RWPE2 (cell line): ENCODE results near the gene MYO1B.

Source experiments
- ATAC-seq: fragments of 200-7000 bp; cut with Tn5 transposase; 3 replicates; pipeline ENCODE4 v1.9.1; 2021; ENCODE audit warnings: low read depth
- DNase-seq: peaks from one replicate; pipeline ENCODE4 v3.0.0-alpha.2; 2020; ENCODE audit warnings: low spot score
- H3K27ac ChIP-seq: fragments of 450-650 bp; 2 replicates; pipeline ENCODE4 v1.5.1; 2017; ENCODE audit warnings: mild to moderate bottlenecking; ENCODE audit not compliant: poor library complexity, severe bottlenecking
- H3K27me3 ChIP-seq: fragments of 250-450 bp; sonication (Bioruptor Pico); 2 replicates; pipeline ENCODE4 v1.5.1; 2021; ENCODE audit warnings: mild to moderate bottlenecking, moderate library complexity; ENCODE audit not compliant: insufficient read depth, poor library complexity, severe bottlenecking
- H3K36me3 ChIP-seq: fragments of 250-450 bp; sonication (Bioruptor Pico); 2 replicates; pipeline ENCODE4 v1.5.1; 2020; ENCODE audit warnings: low read depth, mild to moderate bottlenecking, moderate library complexity
- H3K4me1 ChIP-seq: fragments of 250-450 bp; sonication (Bioruptor Pico); 2 replicates; pipeline ENCODE4 v1.5.1; 2021; ENCODE audit warnings: mild to moderate bottlenecking, moderate library complexity; ENCODE audit not compliant: insufficient read depth, poor library complexity, severe bottlenecking
- H3K4me3 ChIP-seq: fragments of 250-450 bp; sonication (Bioruptor Pico); 2 replicates; pipeline ENCODE4 v1.5.1; 2021; ENCODE audit warnings: mild to moderate bottlenecking, moderate library complexity; ENCODE audit not compliant: severe bottlenecking
- H3K9me3 ChIP-seq: fragments of 250-450 bp; sonication (Bioruptor Pico); 2 replicates; pipeline ENCODE4 v1.5.1; 2021; ENCODE audit warnings: mild to moderate bottlenecking, moderate library complexity; ENCODE audit not compliant: severe bottlenecking
- TF ChIP-seq, protein P1 (sequence below): fragments of 450-650 bp; IDR thresholded peaks from one replicate; pipeline ENCODE4 v1.5.1; 2017; ENCODE audit warnings: mild to moderate bottlenecking, moderate library complexity; ENCODE audit not compliant: poor library complexity, severe bottlenecking

The MYO1B gene

DNA sequence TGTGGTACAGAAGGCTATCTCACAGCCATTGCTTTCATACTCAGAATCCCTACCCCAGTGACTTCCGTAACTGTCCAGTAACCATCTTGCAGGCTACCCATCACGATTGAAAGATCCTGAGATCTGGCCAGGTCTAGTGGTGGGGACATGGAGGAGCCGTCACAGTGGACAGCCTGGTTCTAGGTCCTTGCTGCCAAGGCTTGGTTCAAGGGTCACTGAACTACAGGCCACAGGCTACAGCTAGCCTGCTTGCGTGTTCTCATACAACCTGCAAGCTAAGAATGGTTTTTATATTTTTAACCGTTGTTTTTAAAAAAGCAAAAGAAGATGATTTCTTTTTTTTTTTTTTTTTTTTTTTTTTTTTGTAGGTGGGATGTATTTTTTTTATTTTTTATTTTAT lies 151.6 kb downstream of the MYO1B start:
- DNase-seq = no peak
- H3K36me3 ChIP-seq = peaks cover 78% of the 10 kb centered on the region
- H3K4me3 ChIP-seq = no peak overlapping the region
- no peaks in the 10 kb centered on the region for H3K4me1 ChIP-seq
- no peaks in the 10 kb centered on the region for H3K27me3 ChIP-seq
- H3K27ac ChIP-seq = no peak overlapping the region
- no peak for ATAC-seq
- TF ChIP-seq, protein P1, sequence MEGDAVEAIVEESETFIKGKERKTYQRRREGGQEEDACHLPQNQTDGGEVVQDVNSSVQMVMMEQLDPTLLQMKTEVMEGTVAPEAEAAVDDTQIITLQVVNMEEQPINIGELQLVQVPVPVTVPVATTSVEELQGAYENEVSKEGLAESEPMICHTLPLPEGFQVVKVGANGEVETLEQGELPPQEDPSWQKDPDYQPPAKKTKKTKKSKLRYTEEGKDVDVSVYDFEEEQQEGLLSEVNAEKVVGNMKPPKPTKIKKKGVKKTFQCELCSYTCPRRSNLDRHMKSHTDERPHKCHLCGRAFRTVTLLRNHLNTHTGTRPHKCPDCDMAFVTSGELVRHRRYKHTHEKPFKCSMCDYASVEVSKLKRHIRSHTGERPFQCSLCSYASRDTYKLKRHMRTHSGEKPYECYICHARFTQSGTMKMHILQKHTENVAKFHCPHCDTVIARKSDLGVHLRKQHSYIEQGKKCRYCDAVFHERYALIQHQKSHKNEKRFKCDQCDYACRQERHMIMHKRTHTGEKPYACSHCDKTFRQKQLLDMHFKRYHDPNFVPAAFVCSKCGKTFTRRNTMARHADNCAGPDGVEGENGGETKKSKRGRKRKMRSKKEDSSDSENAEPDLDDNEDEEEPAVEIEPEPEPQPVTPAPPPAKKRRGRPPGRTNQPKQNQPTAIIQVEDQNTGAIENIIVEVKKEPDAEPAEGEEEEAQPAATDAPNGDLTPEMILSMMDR = no peak
- H3K9me3 ChIP-seq = no peaks in the 10 kb centered on the region

DNA sequence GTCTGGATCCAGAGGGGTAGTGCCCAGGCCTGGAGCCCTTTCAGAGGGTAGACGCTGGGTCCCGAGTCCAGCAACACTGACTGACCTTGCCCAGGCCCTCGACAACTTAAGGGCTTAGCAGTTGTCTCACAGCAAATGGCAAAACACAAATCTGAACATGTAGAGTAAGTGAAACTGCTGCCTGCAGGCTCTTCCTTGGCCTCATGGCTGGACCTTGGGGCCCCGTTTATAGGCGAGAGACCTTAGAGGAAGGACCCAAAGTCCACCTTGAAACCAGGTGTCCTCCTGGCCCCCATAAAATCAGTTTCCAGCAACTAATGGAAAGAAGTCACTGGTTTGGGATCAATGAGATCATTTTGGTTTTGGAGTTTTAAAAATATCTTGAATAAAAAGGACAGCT lies 154.4 kb downstream of the MYO1B start:
- ATAC-seq = 0 out of 3 replicates have a peak, but pooled peaks have one; percentile 14
- Histone ChIP-seq H3K4me1 (no peaks in the 10 kb centered on the region), H3K27ac (no peak overlapping the region), H3K36me3 (peaks cover 78% of the 10 kb centered on the region), H3K27me3 (no peaks in the 10 kb centered on the region), H3K4me3 (no peak overlapping the region), H3K9me3 (no peaks in the 10 kb centered on the region)
- TF ChIP-seq, protein P1 = no peak
- DNase-seq = no peak

DNA sequence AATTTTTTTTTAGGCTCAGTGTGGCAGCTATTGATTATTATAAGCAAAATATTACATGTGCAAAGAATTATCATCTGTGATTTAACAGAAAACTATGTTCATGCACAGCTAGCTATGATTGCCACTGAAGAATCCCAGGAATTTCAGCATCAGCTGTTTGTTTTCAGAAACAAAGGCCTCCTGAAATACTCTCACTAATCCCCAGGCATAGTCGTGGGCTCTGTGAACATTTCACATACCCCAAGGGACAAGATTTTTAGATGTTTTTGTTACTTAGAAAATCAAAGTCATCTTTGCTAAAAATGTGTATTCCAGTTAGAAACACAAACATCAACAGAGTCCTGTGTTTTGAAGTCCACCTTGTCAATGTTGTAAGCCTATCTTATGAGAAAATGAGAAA lies 156.1 kb downstream of the MYO1B start:
- TF ChIP-seq, protein P1 = no peak
- Histone ChIP-seq H3K36me3 (peaks cover 78% of the 10 kb centered on the region), H3K9me3 (no peaks in the 10 kb centered on the region), H3K27ac (no peak overlapping the region), H3K27me3 (no peaks in the 10 kb centered on the region), H3K4me1 (no peaks in the 10 kb centered on the region), H3K4me3 (no peak overlapping the region)
- ATAC-seq (no peak), DNase-seq (no peak)

GRCh38 chr2:191402966-191403565 lies 157.9 kb downstream of the MYO1B start:
- no peak overlapping the region for H3K4me3 ChIP-seq
- peaks cover 89% of the 10 kb centered on the region for H3K36me3 ChIP-seq
- ATAC-seq (no peak), DNase-seq (no peak)
- no peaks in the 10 kb centered on the region for H3K9me3 ChIP-seq
- H3K4me1 ChIP-seq = no peaks in the 10 kb centered on the region
- H3K27me3 ChIP-seq = no peaks in the 10 kb centered on the region
- H3K27ac ChIP-seq = no peak overlapping the region
- TF ChIP-seq, protein P1 = no peak

- TF ChIP-seq, protein P1 = no peak
- ATAC-seq (peak; percentile 51), DNase-seq (no peak)
- Histone ChIP-seq H3K36me3 (peaks cover 100% of the 10 kb centered on the region), H3K4me1 (no peaks in the 10 kb centered on the region), H3K4me3 (no peak overlapping the region), H3K27me3 (no peaks in the 10 kb centered on the region), H3K9me3 (no peaks in the 10 kb centered on the region), H3K27ac (no peak overlapping the region)
These were observed 159.4 kb downstream of the MYO1B start for GRCh38 chr2:191404568-191404991.
